Measurements from ENCODE around the gene SHOC2. TPM values are rescaled to one million over a fixed set of nuclear protein-coding genes. Genes with fewer than 3 reads are reported as not detected.

The SHOC2 gene
- total RNA-seq, 1 donor from 2014 or later = 40.4 TPM

- Mint-ChIP-seq H3K27me3 (ENCODE audit: low read depth) (no peaks in the 10 kb centered on the region), H3K4me3 (no peak overlapping the region), H3K27ac (no peak overlapping the region), H3K9me3 (no peaks in the 10 kb centered on the region), H3K36me3 (peaks cover 28% of the 10 kb centered on the region), H3K4me1 (no peaks in the 10 kb centered on the region)
- no peak for DNase-seq (ENCODE audit: low spot score in 2 of 2, unreplicated experiment in 2 of 2)
- TF ChIP-seq CTCF (IDR thresholded peaks at IDR 0.05; ENCODE audit: unreplicated experiment) = no peak
These were observed 26.7 kb upstream of the SHOC2 start for GRCh38 chr10:110892602-110893288.

- no peak overlapping the region for H3K27ac Mint-ChIP-seq
- no peak for DNase-seq (ENCODE audit: low spot score in 2 of 2, unreplicated experiment in 2 of 2)
- H3K4me3 Mint-ChIP-seq = no peak overlapping the region
- TF ChIP-seq CTCF (IDR thresholded peaks at IDR 0.05; ENCODE audit: unreplicated experiment) = peak; percentile 61
- no peaks in the 10 kb centered on the region for H3K27me3 Mint-ChIP-seq (ENCODE audit: low read depth)
- H3K36me3 Mint-ChIP-seq = peaks cover 29% of the 10 kb centered on the region
- H3K9me3 Mint-ChIP-seq = no peaks in the 10 kb centered on the region
- no peaks in the 10 kb centered on the region for H3K4me1 Mint-ChIP-seq
These were observed 25.7 kb upstream of the SHOC2 start for GRCh38 chr10:110893559-110894179.

GRCh38 chr10:110897184-110897583 lies 22.2 kb upstream of the SHOC2 start:
- no peak for DNase-seq (ENCODE audit: low spot score in 2 of 2, unreplicated experiment in 2 of 2)
- H3K4me3 Mint-ChIP-seq = no peak overlapping the region
- no peaks in the 10 kb centered on the region for H3K9me3 Mint-ChIP-seq
- H3K4me1 Mint-ChIP-seq = no peaks in the 10 kb centered on the region
- peaks cover 32% of the 10 kb centered on the region for H3K36me3 Mint-ChIP-seq
- H3K27me3 Mint-ChIP-seq (ENCODE audit: low read depth) = no peaks in the 10 kb centered on the region
- no peak for TF ChIP-seq CTCF (IDR thresholded peaks at IDR 0.05; ENCODE audit: unreplicated experiment)
- H3K27ac Mint-ChIP-seq = no peak overlapping the region

GRCh38 chr10:110898391-110898790 lies 21.0 kb upstream of the SHOC2 start:
- TF ChIP-seq CTCF (IDR thresholded peaks at IDR 0.05; ENCODE audit: unreplicated experiment) = no peak
- no peak overlapping the region for H3K4me3 Mint-ChIP-seq
- no peak for DNase-seq (ENCODE audit: low spot score in 2 of 2, unreplicated experiment in 2 of 2)
- no peaks in the 10 kb centered on the region for H3K4me1 Mint-ChIP-seq
- no peaks in the 10 kb centered on the region for H3K9me3 Mint-ChIP-seq
- no peak overlapping the region for H3K27ac Mint-ChIP-seq
- H3K27me3 Mint-ChIP-seq (ENCODE audit: low read depth) = no peaks in the 10 kb centered on the region
- peaks cover 39% of the 10 kb centered on the region for H3K36me3 Mint-ChIP-seq

GRCh38 chr10:110900983-110901382 lies 18.4 kb upstream of the SHOC2 start:
- Mint-ChIP-seq H3K36me3 (peaks cover 38% of the 10 kb centered on the region), H3K9me3 (no peaks in the 10 kb centered on the region), H3K4me1 (no peaks in the 10 kb centered on the region), H3K27ac (no peak overlapping the region), H3K27me3 (ENCODE audit: low read depth) (no peaks in the 10 kb centered on the region), H3K4me3 (no peak overlapping the region)
- no peak for TF ChIP-seq CTCF (IDR thresholded peaks at IDR 0.05; ENCODE audit: unreplicated experiment)
- DNase-seq (ENCODE audit: low spot score in 2 of 2, unreplicated experiment in 2 of 2) = no peak
